GM10266 (cell line): ENCODE data around the gene ACADSB.

Experiments
- DNase-seq: peaks from one replicate; pipeline ENCODE4 v3.0.0; 2012; ENCODE audit errors: extremely low spot score
- CTCF ChIP-seq: IDR thresholded peaks from 2 replicates; pipeline ENCODE4 v1.5.1; 2012; ENCODE audit warnings: mild to moderate bottlenecking, low read depth; ENCODE audit not compliant: control insufficient read depth, insufficient read depth; ENCODE audit errors: missing control alignments

The ACADSB gene

DNA sequence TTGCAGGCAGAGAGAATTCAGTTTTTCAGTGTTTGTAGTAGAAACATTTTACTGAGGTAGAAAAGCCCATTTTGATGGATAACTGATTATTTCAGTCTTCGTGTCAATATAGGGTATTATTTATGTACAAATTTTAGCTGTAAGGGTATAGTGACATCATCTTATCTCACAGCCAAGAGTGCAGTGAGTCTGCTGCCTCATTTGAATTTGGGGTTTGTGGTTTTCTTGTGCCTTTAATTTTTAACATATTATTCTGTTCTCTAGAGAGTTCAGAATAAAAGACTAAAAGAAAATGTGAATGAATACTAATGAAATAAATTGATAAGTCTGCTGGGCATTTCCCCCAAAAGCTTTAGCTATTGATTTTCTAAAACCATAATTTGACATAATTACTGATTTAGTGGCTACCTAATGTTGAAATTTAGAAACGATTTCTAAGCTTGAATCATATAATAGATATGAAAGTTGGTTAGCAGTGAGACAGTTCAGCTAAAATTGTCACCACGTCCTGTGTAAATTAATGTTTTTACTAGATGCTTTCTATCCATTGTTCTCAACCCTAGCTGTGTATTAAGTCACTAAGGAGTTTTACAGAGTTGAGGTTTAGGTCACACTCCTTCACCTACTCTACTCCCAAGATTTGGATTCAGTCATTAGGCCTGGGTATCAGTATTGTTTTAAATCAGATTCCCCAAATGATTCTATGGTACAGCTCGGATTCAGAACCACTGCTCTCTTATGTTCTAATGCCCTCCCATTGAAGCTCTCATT lies 37.3 kb downstream of the ACADSB start:
- no peak for DNase-seq
- no peak for TF ChIP-seq CTCF

- no peak for TF ChIP-seq CTCF
- DNase-seq, result no peak
Measured at GRCh38 chr10:123057968-123058367, 49.2 kb downstream of the ACADSB start.

DNA sequence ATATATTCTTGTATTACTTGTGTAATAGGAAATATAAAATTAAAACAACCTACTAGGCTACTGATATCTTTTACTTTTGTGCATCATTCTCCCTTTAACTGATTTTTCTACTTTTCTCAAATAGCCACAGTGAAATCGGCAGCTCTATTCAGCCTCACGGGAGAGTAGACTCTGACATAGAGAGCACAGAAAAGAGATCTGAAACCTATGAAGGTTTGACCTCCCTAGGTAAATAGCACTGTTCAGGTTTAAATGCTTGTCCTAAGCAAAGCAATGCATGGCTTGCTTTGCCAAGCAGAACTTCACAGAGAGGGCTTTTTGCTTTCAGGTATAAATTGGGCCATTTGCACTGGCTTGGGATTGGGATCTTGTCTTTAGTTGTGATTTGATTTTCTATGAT lies 53.1 kb downstream of the ACADSB start:
- DNase-seq, result no peak

GRCh38 chr10:123062726-123063125 lies 53.9 kb downstream of the ACADSB start:
- no peak for DNase-seq
- TF ChIP-seq CTCF, result no peak

More for the DNA sequence above, 53.1 kb downstream of the ACADSB start:
- no peak for TF ChIP-seq CTCF

- DNase-seq, result no peak
- no peak for TF ChIP-seq CTCF
Measured at GRCh38 chr10:123068087-123068853, 59.5 kb downstream of the ACADSB start.

- TF ChIP-seq CTCF, result no peak
- no peak for DNase-seq
Measured at GRCh38 chr10:123069246-123069986, 60.6 kb downstream of the ACADSB start.
